ENCODE data around the gene CDHR2.
"Not testable (repeated sequence)": the region's sequence is repeated elsewhere in the genome, so short reads cannot be mapped to it uniquely, and the experiment has no call there.

CDHR2 gene

GRCh38 chr5:176575488-176576422, 26.6 kb downstream of the CDHR2 start:
- no peak for DNase-seq

- DNase-seq = no peak
These were observed 28.4 kb downstream of the CDHR2 start for GRCh38 chr5:176577312-176578176.

- peak; percentile 45 for DNase-seq
These were observed 29.3 kb downstream of the CDHR2 start for GRCh38 chr5:176578391-176578808.

- no peak for DNase-seq
These were observed 30.2 kb downstream of the CDHR2 start for GRCh38 chr5:176579323-176579722.

GRCh38 chr5:176581361-176581760, 32.2 kb downstream of the CDHR2 start:
- no peak for DNase-seq

GRCh38 chr5:176583076-176583475, 33.9 kb downstream of the CDHR2 start:
- no peak for DNase-seq

GRCh38 chr5:176587398-176587797, 38.3 kb downstream of the CDHR2 start:
- DNase-seq = no peak

GRCh38 chr5:176588297-176588696, 39.2 kb downstream of the CDHR2 start:
- DNase-seq = no peak

- DNase-seq = no peak
These were observed 40.1 kb downstream of the CDHR2 start for GRCh38 chr5:176589039-176589769.

- no peak for DNase-seq
These were observed 41.0 kb downstream of the CDHR2 start for GRCh38 chr5:176590035-176590717.

GRCh38 chr5:176591667-176592066, 42.5 kb downstream of the CDHR2 start:
- DNase-seq = not testable (repeated sequence)

GRCh38 chr5:176592573-176592972, 43.4 kb downstream of the CDHR2 start:
- no peak for DNase-seq

GRCh38 chr5:176593273-176593869, 44.2 kb downstream of the CDHR2 start:
- DNase-seq = no peak

GRCh38 chr5:176594554-176594953, 45.4 kb downstream of the CDHR2 start:
- no peak for DNase-seq

- no peak for DNase-seq
These were observed 46.3 kb downstream of the CDHR2 start for GRCh38 chr5:176595386-176595943.

- DNase-seq = no peak
These were observed 47.0 kb downstream of the CDHR2 start for GRCh38 chr5:176596069-176596644.

- DNase-seq = peak; percentile 68 to 71
These were observed 47.7 kb downstream of the CDHR2 start for GRCh38 chr5:176596689-176597416.

GRCh38 chr5:176597417-176598389, 48.6 kb downstream of the CDHR2 start:
- DNase-seq = peak in 1 of 2 experiments; percentile 18

Data from activated CD4-positive, alpha-beta T cell treated with anti-CD3 and anti-CD28 coated beads, Interleukin-2, amount 50 U/mL, for 48 hours (primary cell).